Measurements from ENCODE around the gene NRK.
A peak's percentile ranks its signal among the peaks of the same experiment; 100 is the strongest.
"Not testable (repeated sequence)": the region's sequence is repeated elsewhere in the genome, so short reads cannot be mapped to it uniquely, and the experiment has no call there.

The NRK gene

GRCh38 chrX:105880491-105880890 is 58.2 kb downstream of the NRK start:
- no peak for DNase-seq (ENCODE audit: low read depth in 2 of 2)

GRCh38 chrX:105882581-105883275 is 60.4 kb downstream of the NRK start:
- peak; percentile 29 to 32 for DNase-seq (ENCODE audit: low read depth in 2 of 2)

- DNase-seq (ENCODE audit: low read depth in 2 of 2): no peak
Observed at GRCh38 chrX:105894721-105895120, 72.4 kb downstream of the NRK start.

- DNase-seq (ENCODE audit: low read depth in 2 of 2): no peak
Observed at GRCh38 chrX:105909576-105909975, 87.2 kb downstream of the NRK start.

GRCh38 chrX:105910563-105911105 is 88.3 kb downstream of the NRK start:
- DNase-seq (ENCODE audit: low read depth in 2 of 2): no peak

GRCh38 chrX:105945266-105945665 is 122.9 kb downstream of the NRK start:
- DNase-seq (ENCODE audit: low read depth in 2 of 2): no peak

- DNase-seq (ENCODE audit: low read depth in 2 of 2): no peak
Observed at GRCh38 chrX:105969487-105969886, 147.1 kb downstream of the NRK start.

GRCh38 chrX:105972690-105973386 is 150.5 kb downstream of the NRK start:
- DNase-seq (ENCODE audit: low read depth in 2 of 2): no peak

- DNase-seq (ENCODE audit: low read depth in 2 of 2): no peak
Observed at GRCh38 chrX:105973387-105973739, 151.0 kb downstream of the NRK start.

GRCh38 chrX:105975382-105975781 is 153.0 kb downstream of the NRK start:
- DNase-seq (ENCODE audit: low read depth in 2 of 2): no peak

- no peak for DNase-seq (ENCODE audit: low read depth in 2 of 2)
Observed at GRCh38 chrX:105981772-105982485, 159.6 kb downstream of the NRK start.

GRCh38 chrX:105988487-105988886 is 166.1 kb downstream of the NRK start:
- DNase-seq (ENCODE audit: low read depth in 2 of 2): not testable (repeated sequence)

- DNase-seq (ENCODE audit: low read depth in 2 of 2): no peak
Observed at GRCh38 chrX:105999294-105999693, 177.0 kb downstream of the NRK start.

GRCh38 chrX:106000203-106000602 is 177.9 kb downstream of the NRK start:
- DNase-seq (ENCODE audit: low read depth in 2 of 2): no peak

GRCh38 chrX:106000609-106001008 is 178.3 kb downstream of the NRK start:
- DNase-seq (ENCODE audit: low read depth in 2 of 2): not testable (repeated sequence)

GRCh38 chrX:106005684-106006083 is 183.3 kb downstream of the NRK start:
- DNase-seq (ENCODE audit: low read depth in 2 of 2): no peak

- no peak for DNase-seq (ENCODE audit: low read depth in 2 of 2)
Observed at GRCh38 chrX:106007815-106008214, 185.5 kb downstream of the NRK start.

Measured in fibroblast of skin of left quadriceps (primary cell).